IgD-negative memory B cell (primary cell): ENCODE measurements around the gene EPHA6. TPM values are rescaled to one million over a fixed set of nuclear protein-coding genes. Genes with fewer than 3 reads are reported as not detected.

Experiments used
- H3K27ac Mint-ChIP-seq, 3 donors: one replicate each; pipeline ENCODE4 v1.8.0; 2020 to 2022; ENCODE audit warnings: mild to moderate bottlenecking in 3 of 3, mixed read lengths in 3 of 3, moderate library complexity in 1 of 3
- H3K27me3 Mint-ChIP-seq: one replicate; pipeline ENCODE4 v1.8.0; 2021; ENCODE audit warnings: mixed read lengths
- H3K36me3 Mint-ChIP-seq: one replicate; pipeline ENCODE4 v1.8.0; 2020; ENCODE audit warnings: mild to moderate bottlenecking, mixed read lengths
- H3K4me1 Mint-ChIP-seq, 3 donors: one replicate each; pipeline ENCODE4 v1.8.0; 2020 to 2022; ENCODE audit warnings: mixed read lengths in 3 of 3, mild to moderate bottlenecking in 1 of 3
- H3K4me3 Mint-ChIP-seq, 4 donors: one replicate each; pipeline ENCODE4 v1.8.0; 2020 to 2022; ENCODE audit warnings: mild to moderate bottlenecking in 4 of 4, mixed read lengths in 4 of 4, moderate library complexity in 3 of 4
- H3K9me3 Mint-ChIP-seq, 3 donors: one replicate each; pipeline ENCODE4 v1.8.0; 2020 to 2021; ENCODE audit warnings: mixed read lengths in 3 of 3, mild to moderate bottlenecking in 1 of 3
- polyA plus RNA-seq: library from polyadenylated mRNA; unstranded; fragments of 300-500 nt; fragmentation: Illumina TruSeq; gene quantifications from one replicate; pipeline ENCODE4 v1.2.3, GENCODE V29; 2021

The EPHA6 gene
- polyA plus RNA-seq, 1 donor from 2014 or later: not detected

- H3K36me3 Mint-ChIP-seq: peaks cover 2% of the 10 kb centered on the region
- peaks cover 0 to 2% (median 0%) of the 10 kb centered on the region in 3 donors for H3K9me3 Mint-ChIP-seq
- H3K4me1 Mint-ChIP-seq: no peaks in the 10 kb centered on the region
- no peaks in the 10 kb centered on the region for H3K27me3 Mint-ChIP-seq
- H3K27ac Mint-ChIP-seq: no peak overlapping the region
- H3K4me3 Mint-ChIP-seq: no peak overlapping the region
These were observed 223.0 kb downstream of the EPHA6 start for GRCh38 chr3:97037294-97037943.

DNA sequence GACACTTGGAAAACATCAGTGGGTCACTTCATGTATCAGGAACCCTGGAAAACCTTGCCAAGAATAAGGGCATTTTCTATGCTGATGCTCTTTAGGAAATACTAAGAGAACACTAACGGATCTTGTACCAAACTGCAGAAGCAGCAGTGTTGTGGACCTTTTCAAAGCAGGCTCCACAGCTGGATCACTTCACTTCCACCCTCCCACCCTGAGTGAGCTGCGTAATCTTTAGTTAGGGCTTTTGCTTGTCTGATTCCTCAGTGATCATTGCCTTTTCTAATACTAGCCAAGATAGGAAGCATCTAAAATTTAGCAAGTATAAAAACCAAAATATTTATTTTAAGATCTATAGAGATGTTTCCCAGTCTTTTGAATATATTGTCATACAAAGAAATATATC lies 229.0 kb downstream of the EPHA6 start:
- Mint-ChIP-seq H3K27me3 (no peaks in the 10 kb centered on the region), H3K9me3 (peaks cover 0 to 2% (median 0%) of the 10 kb centered on the region in 3 donors), H3K27ac (no peak overlapping the region), H3K4me3 (no peak overlapping the region), H3K4me1 (no peaks in the 10 kb centered on the region), H3K36me3 (peaks cover 2% of the 10 kb centered on the region)

DNA sequence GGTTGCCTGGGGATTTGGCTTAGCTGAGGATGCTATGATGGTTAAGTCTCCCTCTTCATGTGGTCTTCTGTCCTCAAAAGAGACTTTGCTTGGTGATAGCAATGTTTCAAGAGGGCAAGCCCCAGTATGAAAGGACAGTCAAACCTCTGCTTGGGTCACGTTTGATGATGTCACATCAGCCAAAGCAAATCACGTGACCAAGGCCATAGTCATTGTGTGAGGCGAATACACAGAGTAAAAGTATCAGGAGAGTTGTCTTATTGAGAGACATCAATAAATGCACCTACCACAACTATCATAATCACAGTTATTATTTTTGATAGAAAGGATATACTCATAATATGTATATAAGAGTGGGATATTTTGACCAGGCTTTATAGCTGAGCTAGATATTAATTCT lies 243.0 kb downstream of the EPHA6 start:
- peaks cover 1 to 8% (median 6%) of the 10 kb centered on the region in 3 donors for H3K9me3 Mint-ChIP-seq
- H3K4me3 Mint-ChIP-seq: no peak overlapping the region
- H3K27ac Mint-ChIP-seq: no peak overlapping the region
- H3K4me1 Mint-ChIP-seq: no peaks in the 10 kb centered on the region
- no peaks in the 10 kb centered on the region for H3K36me3 Mint-ChIP-seq
- no peaks in the 10 kb centered on the region for H3K27me3 Mint-ChIP-seq

DNA sequence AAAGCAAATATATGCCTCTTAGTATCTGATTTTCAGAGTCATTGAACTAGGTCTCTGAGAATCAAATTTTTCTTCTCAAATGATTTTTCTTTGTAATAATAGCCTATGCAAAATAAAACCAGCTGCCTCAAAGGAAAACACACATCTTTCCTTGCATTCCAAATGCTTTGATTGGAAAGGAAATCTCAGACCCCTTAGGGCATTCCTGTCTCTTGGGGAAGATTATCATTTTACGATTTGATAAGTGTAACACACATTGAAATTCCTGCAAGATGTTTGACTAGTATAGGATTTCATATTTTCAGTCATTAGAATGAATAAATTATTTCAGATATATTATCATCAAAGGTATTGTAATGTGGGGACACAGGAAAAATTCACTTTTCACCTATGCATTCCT lies 244.8 kb downstream of the EPHA6 start:
- Mint-ChIP-seq H3K9me3 (peaks cover 1 to 7% (median 6%) of the 10 kb centered on the region in 3 donors), H3K4me3 (no peak overlapping the region), H3K27me3 (no peaks in the 10 kb centered on the region), H3K36me3 (no peaks in the 10 kb centered on the region), H3K4me1 (no peaks in the 10 kb centered on the region), H3K27ac (no peak overlapping the region)

GRCh38 chr3:97066531-97066930 lies 252.1 kb downstream of the EPHA6 start:
- Mint-ChIP-seq H3K27me3 (no peaks in the 10 kb centered on the region), H3K36me3 (no peaks in the 10 kb centered on the region), H3K27ac (no peak overlapping the region), H3K9me3 (peaks cover 0 to 7% (median 2%) of the 10 kb centered on the region in 3 donors), H3K4me1 (no peaks in the 10 kb centered on the region), H3K4me3 (no peak overlapping the region)

- Mint-ChIP-seq H3K4me3 (no peak overlapping the region), H3K9me3 (peaks cover 0 to 10% (median 5%) of the 10 kb centered on the region in 3 donors), H3K36me3 (no peaks in the 10 kb centered on the region), H3K27me3 (no peaks in the 10 kb centered on the region), H3K4me1 (no peaks in the 10 kb centered on the region), H3K27ac (no peak overlapping the region)
These were observed 255.9 kb downstream of the EPHA6 start for GRCh38 chr3:97070302-97070701.

GRCh38 chr3:97074546-97074945 lies 260.2 kb downstream of the EPHA6 start:
- Mint-ChIP-seq H3K4me1 (no peaks in the 10 kb centered on the region), H3K4me3 (no peak overlapping the region), H3K27me3 (no peaks in the 10 kb centered on the region), H3K27ac (no peak overlapping the region), H3K36me3 (no peaks in the 10 kb centered on the region), H3K9me3 (peaks cover 3 to 8% (median 6%) of the 10 kb centered on the region in 3 donors)

DNA sequence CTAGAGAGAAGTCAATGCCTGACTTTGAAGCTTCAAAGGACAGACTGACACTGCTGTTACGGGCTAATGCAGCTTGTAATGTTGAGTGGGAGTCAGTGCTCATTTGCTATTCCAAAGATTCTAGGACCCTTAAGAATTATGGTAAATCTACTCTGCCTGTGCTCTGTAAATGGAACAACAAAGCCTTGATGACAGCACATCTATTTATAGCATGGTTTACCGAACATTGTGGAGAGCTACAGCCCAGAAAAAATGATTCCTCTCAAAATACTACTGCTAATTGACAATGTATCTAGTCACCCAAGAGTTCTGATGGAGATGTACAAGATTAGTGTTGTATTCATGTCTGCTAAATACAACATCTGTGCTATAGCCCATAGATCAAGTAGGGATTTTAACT lies 262.3 kb downstream of the EPHA6 start:
- H3K4me3 Mint-ChIP-seq: no peak overlapping the region
- no peaks in the 10 kb centered on the region for H3K4me1 Mint-ChIP-seq
- no peak overlapping the region for H3K27ac Mint-ChIP-seq
- no peaks in the 10 kb centered on the region for H3K27me3 Mint-ChIP-seq
- peaks cover 3 to 8% (median 6%) of the 10 kb centered on the region in 3 donors for H3K9me3 Mint-ChIP-seq
- H3K36me3 Mint-ChIP-seq: no peaks in the 10 kb centered on the region

GRCh38 chr3:97089621-97090020 lies 275.2 kb downstream of the EPHA6 start:
- no peaks in the 10 kb centered on the region for H3K36me3 Mint-ChIP-seq
- no peak overlapping the region for H3K27ac Mint-ChIP-seq
- no peak overlapping the region for H3K4me3 Mint-ChIP-seq
- H3K4me1 Mint-ChIP-seq: no peaks in the 10 kb centered on the region
- no peaks in the 10 kb centered on the region for H3K27me3 Mint-ChIP-seq
- H3K9me3 Mint-ChIP-seq: peaks cover 0 to 5% (median under 1%) of the 10 kb centered on the region in 3 donors

DNA sequence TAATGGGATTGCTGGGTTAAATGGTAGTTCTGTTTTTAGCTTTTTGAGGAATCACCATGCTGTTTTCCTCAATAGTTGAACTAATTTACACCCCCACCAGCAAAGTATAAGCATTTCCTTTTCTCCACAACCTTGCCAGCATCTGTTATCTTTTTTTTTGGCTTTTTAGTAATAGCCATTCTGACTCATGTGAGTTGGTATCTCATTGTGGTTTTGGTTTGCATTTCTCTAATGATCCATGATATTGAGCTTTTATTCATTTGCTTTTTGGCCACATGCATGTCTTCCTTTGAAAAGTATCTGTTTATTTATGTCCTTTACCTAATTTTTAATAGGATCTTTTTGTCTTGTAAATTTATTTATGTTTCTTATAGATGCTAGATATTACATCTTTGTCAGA lies 288.2 kb downstream of the EPHA6 start:
- Mint-ChIP-seq H3K36me3 (no peaks in the 10 kb centered on the region), H3K27me3 (no peaks in the 10 kb centered on the region), H3K9me3 (peaks cover 0 to 8% (median 6%) of the 10 kb centered on the region in 3 donors), H3K4me3 (no peak overlapping the region), H3K4me1 (no peaks in the 10 kb centered on the region), H3K27ac (no peak overlapping the region)

DNA sequence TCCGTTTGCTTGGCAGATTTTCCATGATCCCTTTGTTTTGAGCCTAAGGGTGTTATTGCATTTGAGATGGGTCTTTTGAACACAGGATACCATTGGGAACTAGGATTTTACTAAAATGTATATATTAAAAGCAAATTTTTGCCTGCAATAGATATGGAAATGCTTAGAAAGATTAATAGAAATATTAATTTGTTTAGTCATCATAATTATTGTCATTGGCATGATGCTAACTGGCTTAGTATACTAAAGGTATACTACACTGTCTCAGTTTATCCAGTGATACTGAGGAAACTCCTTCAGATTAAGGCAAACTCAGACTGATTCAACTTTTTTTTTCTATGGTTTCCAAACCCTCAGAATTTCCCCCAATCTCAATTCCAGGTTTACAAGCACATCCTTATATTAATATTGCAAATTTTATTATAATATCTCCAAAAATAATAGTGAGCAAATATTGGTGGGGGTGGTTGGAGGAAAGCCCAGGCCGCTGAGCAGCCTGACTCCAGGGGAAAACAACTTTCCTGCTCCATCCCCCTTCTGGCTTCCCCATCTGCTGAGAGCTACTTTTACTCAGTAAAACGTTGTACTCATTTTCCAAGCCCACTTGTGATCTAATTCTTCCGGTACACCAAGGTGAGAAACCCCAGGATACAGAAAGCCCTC lies 291.7 kb downstream of the EPHA6 start:
- Mint-ChIP-seq H3K36me3 (no peaks in the 10 kb centered on the region), H3K27me3 (no peaks in the 10 kb centered on the region), H3K27ac (no peak overlapping the region), H3K4me1 (no peaks in the 10 kb centered on the region), H3K9me3 (peaks cover 3 to 8% (median 6%) of the 10 kb centered on the region in 3 donors), H3K4me3 (no peak overlapping the region)

DNA sequence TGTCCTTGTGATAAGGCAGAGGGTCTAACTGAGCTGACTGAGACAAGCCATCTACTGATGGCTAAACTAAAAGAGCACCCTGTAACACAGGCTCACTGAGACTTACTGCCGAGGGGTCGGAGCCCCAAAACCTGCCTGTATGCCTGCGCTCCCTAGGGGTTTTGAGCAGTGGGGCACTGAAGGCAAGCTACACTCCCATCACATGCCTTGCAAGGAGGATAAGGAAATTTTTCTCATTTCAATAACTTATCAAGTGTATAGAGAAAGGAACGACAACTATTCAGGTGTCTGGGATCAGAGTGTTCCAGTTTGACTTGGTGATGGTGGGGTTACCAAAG lies 292.2 kb downstream of the EPHA6 start:
- H3K4me3 Mint-ChIP-seq: no peak overlapping the region
- H3K9me3 Mint-ChIP-seq: peaks cover 3 to 6% (median 4%) of the 10 kb centered on the region in 3 donors
- no peaks in the 10 kb centered on the region for H3K36me3 Mint-ChIP-seq
- no peaks in the 10 kb centered on the region for H3K4me1 Mint-ChIP-seq
- no peaks in the 10 kb centered on the region for H3K27me3 Mint-ChIP-seq
- H3K27ac Mint-ChIP-seq: no peak overlapping the region

DNA sequence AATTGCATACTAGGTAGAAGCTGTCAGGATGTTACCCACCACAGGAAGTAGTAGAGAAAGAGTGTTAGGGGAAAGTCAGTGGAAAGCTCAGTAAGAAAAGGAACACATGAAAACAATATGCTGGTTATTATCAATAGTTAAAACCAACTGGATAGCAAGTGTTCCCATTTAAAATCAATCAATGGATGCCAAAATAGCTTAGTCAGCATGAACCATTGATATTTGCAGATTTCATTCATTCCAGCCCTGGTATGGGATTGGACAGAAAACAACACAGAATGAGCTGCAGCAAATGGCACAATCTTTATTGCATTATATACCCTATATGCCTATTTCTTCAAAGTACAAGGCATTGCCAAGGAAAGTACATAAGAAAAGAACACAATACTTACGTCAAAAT lies 293.7 kb downstream of the EPHA6 start:
- H3K4me3 Mint-ChIP-seq: no peak overlapping the region
- no peaks in the 10 kb centered on the region for H3K4me1 Mint-ChIP-seq
- H3K27ac Mint-ChIP-seq: no peak overlapping the region
- no peaks in the 10 kb centered on the region for H3K27me3 Mint-ChIP-seq
- no peaks in the 10 kb centered on the region for H3K36me3 Mint-ChIP-seq
- H3K9me3 Mint-ChIP-seq: peaks cover 0 to 3% (median 2%) of the 10 kb centered on the region in 3 donors

DNA sequence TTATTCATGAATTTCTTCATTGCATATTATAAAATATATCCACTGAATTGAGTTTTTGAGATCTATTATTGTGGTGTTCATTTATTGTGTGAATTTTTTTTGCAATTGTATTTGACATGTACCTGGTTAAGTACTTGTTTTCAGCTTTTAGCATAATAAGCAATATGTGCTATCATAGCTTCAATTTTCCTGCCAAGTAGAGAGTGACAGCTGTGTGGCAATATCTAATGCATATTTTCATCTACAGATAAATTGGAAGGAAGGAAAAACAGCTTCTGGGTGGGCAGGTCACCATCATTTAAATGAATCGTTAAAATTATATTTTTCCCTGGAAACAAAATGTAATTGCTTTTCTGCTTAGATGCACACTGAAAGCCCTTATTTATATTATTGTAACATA lies 296.9 kb downstream of the EPHA6 start:
- H3K4me1 Mint-ChIP-seq: no peaks in the 10 kb centered on the region
- H3K27me3 Mint-ChIP-seq: no peaks in the 10 kb centered on the region
- no peak overlapping the region for H3K4me3 Mint-ChIP-seq
- no peak overlapping the region for H3K27ac Mint-ChIP-seq
- H3K36me3 Mint-ChIP-seq: no peaks in the 10 kb centered on the region
- peaks cover 0 to 6% (median 5%) of the 10 kb centered on the region in 3 donors for H3K9me3 Mint-ChIP-seq

- Mint-ChIP-seq H3K27me3 (no peaks in the 10 kb centered on the region), H3K9me3 (peaks cover 0 to 11% (median 5%) of the 10 kb centered on the region in 3 donors), H3K4me3 (no peak overlapping the region), H3K4me1 (no peaks in the 10 kb centered on the region), H3K27ac (no peak overlapping the region), H3K36me3 (no peaks in the 10 kb centered on the region)
These were observed 307.0 kb downstream of the EPHA6 start for GRCh38 chr3:97121386-97121785.

GRCh38 chr3:97125902-97126499 lies 311.6 kb downstream of the EPHA6 start:
- Mint-ChIP-seq H3K4me1 (no peaks in the 10 kb centered on the region), H3K27me3 (no peaks in the 10 kb centered on the region), H3K4me3 (no peak overlapping the region), H3K36me3 (no peaks in the 10 kb centered on the region), H3K9me3 (peaks cover 0 to 3% (median 2%) of the 10 kb centered on the region in 3 donors), H3K27ac (no peak overlapping the region)
